Small intestine (tissue), 7 donors: ENCODE measurements around the gene MSX1. TPM values are rescaled to one million over a fixed set of nuclear protein-coding genes. Genes with fewer than 3 reads are reported as not detected.

Experiments used
- DNase-seq, 2 donors: peaks; one replicate each; pipeline versions ENCODE4 v3.0.0 to v3.0.0-alpha.2; 2013
- FAIRE-seq: peaks from 2 replicates; lab custom pipeline; 2012; peaks lifted over from hg19 to GRCh38; lab: Jason Lieb, UNC
- H3K27ac ChIP-seq, 3 donors: one replicate each; pipeline ENCODE4 v1.5.1; 2013; ENCODE audit warnings: low read length in 2 of 3, mild to moderate bottlenecking in 2 of 3, control low read depth in 1 of 3, inconsistent platforms in 1 of 3, low read depth in 1 of 3, moderate library complexity in 1 of 3
- H3K27me3 ChIP-seq, 3 donors: one replicate each; pipeline ENCODE4 v1.6.1; 2013; ENCODE audit warnings: low read length in 3 of 3, inconsistent platforms in 1 of 3; ENCODE audit not compliant: control insufficient read depth in 3 of 3, insufficient read depth in 3 of 3
- H3K36me3 ChIP-seq, 3 donors: one replicate each; pipeline ENCODE4 v1.6.1; 2013; ENCODE audit warnings: low read length in 3 of 3, inconsistent platforms in 1 of 3, low read depth in 1 of 3, mild to moderate bottlenecking in 1 of 3, moderate library complexity in 1 of 3; ENCODE audit not compliant: control insufficient read depth in 3 of 3, insufficient read depth in 2 of 3
- H3K4me1 ChIP-seq, 3 donors: one replicate each; pipeline ENCODE4 v1.6.1; 2013; ENCODE audit warnings: low read length in 2 of 3, inconsistent platforms in 1 of 3, low read depth in 1 of 3, mild to moderate bottlenecking in 1 of 3, moderate library complexity in 1 of 3; ENCODE audit not compliant: control insufficient read depth in 3 of 3, insufficient read depth in 2 of 3
- H3K4me3 ChIP-seq, 3 donors: one replicate each; pipeline ENCODE4 v1.5.1; 2013; ENCODE audit warnings: low read length in 3 of 3, control low read depth in 1 of 3, inconsistent platforms in 1 of 3, low read depth in 1 of 3, mild to moderate bottlenecking in 1 of 3, moderate library complexity in 1 of 3
- H3K9me3 ChIP-seq, 2 donors: one replicate each; pipeline ENCODE4 v1.6.1; 2013; ENCODE audit warnings: low read depth in 1 of 2, low read length in 1 of 2; ENCODE audit not compliant: control insufficient read depth in 2 of 2, insufficient read depth in 1 of 2
- WGBS, 3 donors: extraction: QIAGEN DNeasy Blood & Tissue Kit; methylation state at CpG; one replicate each; pipeline ENCODE4 v1.1.7; 2013; 5-methylcytosine and 5-hydroxymethylcytosine counted together
- polyA plus RNA-seq, 4 donors: library from polyadenylated mRNA; stranded (reverse) in 3 of 4; unstranded in 1 of 4; fragments of 200-250 nt in 3 of 4; fragments of 120-200 nt in 1 of 4; gene quantifications; one replicate each; pipeline versions ENCODE4 v1.2.1 to v1.2.3, GENCODE V29; 2013
- donor health status: healthy with polysubstance abuse.
- donor health status: control.
- donor health status: control.
- donor health status: Bipolar disorder and iron deficiency.
- donor health status: healthy.

MSX1 gene
- polyA plus RNA-seq, 4 donors = 0.67 to 4.3 TPM; not detected in 2

DNA sequence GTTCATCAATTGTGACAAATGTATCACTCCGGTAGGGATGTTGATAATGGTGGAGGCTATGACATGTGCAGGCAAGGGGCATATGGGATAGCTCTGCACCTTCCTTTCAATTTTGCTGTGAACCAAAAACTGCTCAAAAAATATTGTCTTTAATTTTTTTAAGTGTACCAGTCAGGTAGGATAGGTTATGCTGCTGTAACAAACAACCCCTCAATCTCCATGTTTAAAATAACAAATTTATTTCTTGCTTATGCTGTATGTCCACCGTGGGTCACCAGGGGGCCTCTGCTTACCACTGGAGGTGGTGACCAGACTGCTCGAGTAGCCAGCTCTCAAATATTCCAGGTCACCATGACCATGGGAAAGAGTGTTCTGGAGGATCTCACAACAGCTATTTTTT is 23.4 kb upstream of the MSX1 start:
- no peak overlapping the region for H3K27ac ChIP-seq
- DNase-seq (no peak), FAIRE-seq (no peak)
- no peaks in the 10 kb centered on the region for H3K36me3 ChIP-seq
- WGBS, 3 donors = 86 to 92% (median 89%) methylated on average over 3 of the region's 3 CpGs
- H3K4me3 ChIP-seq = no peak overlapping the region
- H3K9me3 ChIP-seq = peaks cover 0 to 1% of the 10 kb centered on the region in 2 donors
- H3K4me1 ChIP-seq = no peaks in the 10 kb centered on the region
- H3K27me3 ChIP-seq = peaks cover 0 to 4% (median 0%) of the 10 kb centered on the region in 3 donors

DNA sequence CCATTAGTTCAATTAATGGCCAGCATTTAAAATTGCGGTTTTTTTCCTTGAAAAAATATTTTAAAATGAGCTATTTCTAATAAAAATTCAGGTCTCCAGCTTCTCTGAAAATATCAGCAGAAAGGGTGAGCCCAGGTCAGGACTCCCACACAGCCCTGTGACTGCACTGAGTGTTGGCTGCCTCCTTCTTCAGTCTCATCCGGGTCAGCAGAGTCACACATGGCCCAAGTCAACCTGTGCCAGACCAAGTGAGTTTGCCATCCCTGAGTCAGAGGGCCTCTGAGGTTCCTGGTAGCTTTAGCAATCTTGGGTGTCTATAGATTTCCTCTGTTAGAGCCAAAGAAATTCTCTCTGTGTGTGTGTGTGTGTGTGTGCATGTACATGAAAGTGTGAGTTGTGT is 22.1 kb upstream of the MSX1 start:
- no peak overlapping the region for H3K4me3 ChIP-seq
- no peak overlapping the region for H3K27ac ChIP-seq
- DNase-seq (no peak), FAIRE-seq (no peak)
- H3K4me1 ChIP-seq = no peaks in the 10 kb centered on the region
- peaks cover 0 to 4% (median 0%) of the 10 kb centered on the region in 3 donors for H3K27me3 ChIP-seq
- 84 to 87% (median 86%) methylated on average over 2 of the region's 2 CpGs for WGBS, 3 donors
- H3K9me3 ChIP-seq = peaks cover 0 to 1% of the 10 kb centered on the region in 2 donors
- H3K36me3 ChIP-seq = no peaks in the 10 kb centered on the region

DNA sequence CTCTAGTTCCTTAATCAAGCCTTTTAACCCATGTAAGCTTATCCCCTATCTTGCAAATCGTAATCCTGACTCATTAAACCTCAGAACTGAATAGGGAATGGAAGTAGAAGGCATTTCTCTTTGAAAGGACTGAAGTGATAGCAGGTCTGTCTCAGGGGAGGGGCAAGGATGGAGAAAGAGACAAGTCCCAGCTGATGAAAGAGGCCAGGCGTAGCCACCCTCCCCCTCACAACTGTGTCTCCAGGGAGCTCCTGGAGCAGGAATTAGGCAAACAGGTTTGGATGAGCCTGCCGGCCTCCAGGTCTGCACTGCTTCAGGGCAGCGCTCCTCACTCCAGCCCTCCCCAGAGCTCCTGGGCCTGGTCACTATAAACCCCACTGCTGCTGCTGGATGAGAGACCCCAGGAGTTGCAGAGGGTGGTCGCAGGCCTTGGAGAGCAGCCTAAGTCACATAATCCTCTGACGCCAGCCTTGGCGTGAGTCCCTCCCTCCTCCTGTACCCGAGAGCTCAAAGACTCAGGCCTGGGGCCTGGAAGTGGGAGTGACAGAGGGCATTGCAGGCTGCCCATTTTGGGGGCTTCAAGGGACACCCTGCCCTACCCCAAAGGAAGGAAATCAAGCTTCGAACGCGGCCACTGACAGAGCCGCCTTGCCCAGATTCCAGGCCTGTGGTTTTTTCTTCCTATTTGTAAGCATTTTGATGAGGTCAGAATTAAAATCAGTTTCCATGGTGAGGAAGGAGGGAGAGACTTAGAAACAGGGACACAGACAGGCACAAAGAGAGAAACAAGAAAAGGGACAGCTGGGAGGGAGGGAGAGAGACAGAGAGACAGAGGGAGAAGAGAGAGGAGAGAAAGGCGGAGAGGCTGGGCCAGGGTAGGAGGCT is 21.2 kb upstream of the MSX1 start:
- DNase-seq (no peak), FAIRE-seq (no peak)
- Histone ChIP-seq H3K27ac (no peak overlapping the region), H3K9me3 (peaks cover 0 to 1% of the 10 kb centered on the region in 2 donors), H3K4me3 (no peak overlapping the region), H3K27me3 (peaks cover 0 to 9% (median 0%) of the 10 kb centered on the region in 3 donors), H3K36me3 (no peaks in the 10 kb centered on the region), H3K4me1 (no peaks in the 10 kb centered on the region)
- 63 to 75% (median 68%) methylated on average over 13 of the region's 13 CpGs for WGBS, 3 donors

DNA sequence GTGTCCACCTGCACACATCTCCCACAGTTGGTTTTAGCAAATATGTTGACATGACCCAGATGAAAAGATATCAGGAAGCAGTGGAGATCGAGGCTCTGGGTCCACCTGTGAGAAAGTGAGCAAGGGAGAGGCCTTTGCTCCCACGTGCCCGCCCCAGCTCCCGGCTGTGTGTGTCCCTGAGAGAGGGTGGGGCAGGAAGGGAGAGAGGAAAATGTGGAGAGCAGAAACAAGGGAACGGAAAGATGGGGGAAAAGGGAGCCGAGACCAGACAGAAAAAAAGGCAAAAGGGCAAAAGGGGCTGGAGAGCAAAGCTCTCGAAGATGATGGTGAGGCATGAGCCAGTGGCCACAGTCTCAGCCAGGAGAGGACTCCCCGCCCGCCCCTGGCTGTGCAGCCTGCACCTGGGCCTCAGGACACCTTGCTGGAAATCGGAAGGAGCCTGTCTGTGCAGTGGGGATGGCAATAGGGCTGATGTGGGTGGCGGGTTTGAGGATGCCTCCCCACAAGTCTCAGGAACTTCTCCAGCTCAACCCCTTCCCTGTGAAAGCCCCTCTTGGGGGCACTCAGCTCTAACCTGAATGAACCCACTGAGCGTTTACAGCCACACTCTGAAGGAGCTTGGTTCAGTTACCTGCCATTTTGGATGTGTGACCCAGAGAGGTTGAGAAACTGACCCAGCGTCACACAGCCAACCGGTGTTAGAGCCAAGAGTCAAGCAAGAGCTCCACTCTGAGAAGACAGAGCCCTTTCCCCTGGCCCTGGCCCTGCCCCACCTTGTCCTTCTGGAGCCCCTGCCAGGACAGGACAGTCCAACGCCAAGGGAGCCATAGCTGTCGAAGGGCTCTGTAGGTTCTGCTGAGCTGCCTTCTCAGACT is 20.3 kb upstream of the MSX1 start:
- H3K27ac ChIP-seq = no peak overlapping the region
- H3K9me3 ChIP-seq = peaks cover 0 to 1% of the 10 kb centered on the region in 2 donors
- WGBS, 3 donors = 39 to 56% (median 49%) methylated on average over 16 of the region's 16 CpGs
- no peak overlapping the region for H3K4me3 ChIP-seq
- DNase-seq (peak; percentile 14 to 65), FAIRE-seq (no peak)
- peaks cover 0 to 15% (median 0%) of the 10 kb centered on the region in 3 donors for H3K27me3 ChIP-seq
- H3K36me3 ChIP-seq = no peaks in the 10 kb centered on the region
- H3K4me1 ChIP-seq = no peaks in the 10 kb centered on the region

DNA sequence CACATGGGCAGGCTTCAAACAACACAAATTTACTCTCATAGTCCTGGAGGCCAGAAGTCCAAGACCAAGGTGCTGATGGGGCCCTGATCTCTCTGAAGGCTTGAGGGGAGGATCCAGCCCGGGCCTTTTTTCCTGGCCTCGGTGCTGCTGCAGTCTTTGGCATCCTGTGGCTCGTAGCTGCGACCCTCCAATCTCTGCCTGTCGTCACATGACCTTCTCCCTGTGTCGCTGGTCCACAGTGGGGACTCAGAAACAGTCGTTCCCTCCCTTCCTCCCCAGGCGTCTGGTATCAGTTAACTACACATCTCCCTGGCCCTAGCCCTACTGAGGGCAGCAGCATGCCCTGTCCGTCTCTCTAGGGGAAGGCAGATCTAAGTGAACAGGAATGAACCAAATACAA is 19.1 kb upstream of the MSX1 start:
- H3K4me3 ChIP-seq = no peak overlapping the region
- no peak overlapping the region for H3K27ac ChIP-seq
- WGBS, 3 donors = 43 to 45% (median 45%) methylated on average over 9 of the region's 9 CpGs
- peaks cover 0 to 20% (median 0%) of the 10 kb centered on the region in 3 donors for H3K27me3 ChIP-seq
- no peak for FAIRE-seq
- H3K9me3 ChIP-seq = peaks cover 0 to 1% of the 10 kb centered on the region in 2 donors
- H3K4me1 ChIP-seq = no peaks in the 10 kb centered on the region
- DNase-seq = no peak
- H3K36me3 ChIP-seq = peaks cover 0 to 2% (median 0%) of the 10 kb centered on the region in 3 donors

DNA sequence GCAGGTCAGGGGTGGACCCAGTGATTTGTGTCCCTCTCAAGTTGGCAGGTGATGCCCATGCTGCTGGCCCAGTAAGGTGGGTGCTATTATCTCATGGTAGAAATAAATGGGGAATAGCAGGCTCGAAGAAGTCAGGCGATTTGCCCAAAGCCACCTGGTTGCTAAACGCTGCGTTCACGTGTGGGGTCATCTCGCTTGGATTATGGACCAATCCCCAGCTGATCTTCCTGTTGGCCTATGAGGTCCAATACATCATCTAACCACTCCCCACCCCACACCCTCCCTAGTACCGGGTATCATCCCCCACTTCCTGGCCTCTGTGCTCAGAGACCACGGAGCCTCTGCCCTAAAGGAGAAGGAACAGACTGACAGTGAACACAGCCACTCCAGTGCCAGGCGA is 18.3 kb upstream of the MSX1 start:
- Histone ChIP-seq H3K27ac (no peak overlapping the region), H3K4me3 (no peak overlapping the region), H3K4me1 (no peaks in the 10 kb centered on the region), H3K36me3 (peaks cover 0 to 2% (median 0%) of the 10 kb centered on the region in 3 donors), H3K27me3 (peaks cover 0 to 24% (median 0%) of the 10 kb centered on the region in 3 donors), H3K9me3 (peaks cover 0 to 1% of the 10 kb centered on the region in 2 donors)
- 75 to 81% (median 80%) methylated on average over 9 of the region's 9 CpGs for WGBS, 3 donors
- DNase-seq (no peak), FAIRE-seq (no peak)

DNA sequence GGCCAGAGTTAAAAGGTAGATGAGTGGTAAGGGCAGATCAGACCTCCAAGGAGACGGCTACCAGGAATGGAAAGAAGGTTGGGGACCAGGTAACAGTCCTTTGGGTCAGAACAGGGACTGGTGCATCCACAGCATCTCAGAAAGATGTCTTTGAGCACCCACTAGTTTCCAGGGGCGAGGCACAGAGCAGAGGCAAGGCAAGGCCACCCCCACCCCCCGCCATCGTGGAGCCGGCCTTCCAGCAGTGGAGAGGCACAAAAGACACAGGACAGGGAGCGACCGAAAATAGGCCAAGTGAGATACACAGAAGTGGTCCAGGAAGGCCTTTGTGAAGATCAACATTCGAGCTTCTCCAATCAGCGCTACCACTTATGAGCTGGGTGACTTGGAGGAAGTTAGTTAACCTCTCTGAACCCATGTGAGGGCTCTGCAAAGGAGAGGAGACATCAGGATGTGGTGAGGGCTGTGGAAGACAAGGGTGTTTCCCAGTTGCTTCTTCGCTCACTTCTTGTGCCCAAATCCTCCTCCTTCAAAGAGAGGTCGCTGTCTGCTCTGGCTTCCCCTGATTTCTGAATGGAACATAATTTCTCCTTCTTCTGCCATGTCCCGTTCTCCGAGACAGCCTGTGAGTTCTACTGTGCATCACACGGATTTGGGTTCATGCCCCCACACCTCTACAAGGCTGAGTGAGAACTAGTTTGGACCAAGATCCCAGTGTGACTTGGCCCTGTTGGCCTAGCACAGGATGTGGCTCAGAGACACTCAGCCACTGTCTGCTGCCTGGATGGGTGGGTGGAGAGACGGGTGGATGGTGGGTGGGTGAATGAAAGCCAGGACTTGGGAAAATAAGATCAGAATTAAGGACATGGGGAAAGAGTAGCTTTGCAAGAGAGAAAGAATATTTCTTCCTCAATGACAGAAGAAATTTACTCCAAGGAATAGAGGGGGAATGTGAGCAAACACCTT is 16.7 kb upstream of the MSX1 start:
- H3K27ac ChIP-seq = no peak overlapping the region
- DNase-seq (no peak), FAIRE-seq (no peak)
- H3K4me1 ChIP-seq = no peaks in the 10 kb centered on the region
- 80 to 84% (median 82%) methylated on average over 15 of the region's 15 CpGs for WGBS, 3 donors
- H3K36me3 ChIP-seq = peaks cover 0 to 2% (median 0%) of the 10 kb centered on the region in 3 donors
- peaks cover 0 to 1% of the 10 kb centered on the region in 2 donors for H3K9me3 ChIP-seq
- no peak overlapping the region for H3K4me3 ChIP-seq
- peaks cover 0 to 36% (median 3%) of the 10 kb centered on the region in 3 donors for H3K27me3 ChIP-seq
